H9 (cell line): ENCODE data around the gene LYZL2. TPM values are rescaled to one million over a fixed set of nuclear protein-coding genes. Genes with fewer than 3 reads are reported as not detected.

Experiments
- DNase-seq: peaks from one replicate; pipeline ENCODE4 v3.0.0-alpha.2; 2017
- H2AFZ ChIP-seq: one replicate; pipeline ENCODE4 v1.6.1; 2013; ENCODE audit warnings: mild to moderate bottlenecking, low read length, control low read depth, moderate library complexity
- H2AK5ac ChIP-seq: 2 replicates; pipeline ENCODE4 v1.6.1; 2013; ENCODE audit warnings: low read length, control low read depth, mixed read lengths; ENCODE audit not compliant: insufficient read length
- H2BK120ac ChIP-seq: one replicate; pipeline ENCODE4 v1.6.1; 2013; ENCODE audit warnings: low read depth, mild to moderate bottlenecking, low read length, control low read depth, inconsistent platforms; ENCODE audit not compliant: poor library complexity, severe bottlenecking
- H2BK12ac ChIP-seq: 2 replicates; pipeline ENCODE4 v1.6.1; 2013; ENCODE audit warnings: low read length, control low read depth, mixed read lengths, low read depth; ENCODE audit not compliant: insufficient read length
- H2BK15ac ChIP-seq: 2 replicates; pipeline ENCODE4 v1.6.1; 2013; ENCODE audit warnings: low read depth, low read length, control low read depth
- H2BK20ac ChIP-seq: one replicate; pipeline ENCODE4 v1.6.1; 2013; ENCODE audit warnings: low read depth, mild to moderate bottlenecking, low read length, control low read depth, inconsistent platforms; ENCODE audit not compliant: poor library complexity, severe bottlenecking
- H2BK5ac ChIP-seq: 2 replicates; pipeline ENCODE4 v1.6.1; 2013; ENCODE audit warnings: low read length, control low read depth, mixed read lengths; ENCODE audit not compliant: insufficient read length
- H3K14ac ChIP-seq: 2 replicates; pipeline ENCODE4 v1.6.1; 2013; ENCODE audit warnings: low read length, control low read depth; ENCODE audit not compliant: insufficient read depth
- H3K18ac ChIP-seq: 2 replicates; pipeline ENCODE4 v1.6.1; 2013; ENCODE audit warnings: low read depth, mild to moderate bottlenecking, mixed read lengths, low read length, control low read depth; ENCODE audit not compliant: insufficient read length
- H3K23ac ChIP-seq: 2 replicates; pipeline ENCODE4 v1.6.1; 2013; ENCODE audit warnings: low read length, control low read depth, mixed read lengths, low read depth; ENCODE audit not compliant: insufficient read length
- H3K23me2 ChIP-seq: 2 replicates; pipeline ENCODE4 v1.6.1; 2013; ENCODE audit warnings: low read depth, mild to moderate bottlenecking, mixed read lengths, low read length, control low read depth; ENCODE audit not compliant: insufficient read length, poor library complexity, severe bottlenecking
- H3K27ac ChIP-seq: 2 replicates; pipeline ENCODE4 v1.5.1; 2013; ENCODE audit warnings: low read length, control low read depth, mixed read lengths, low read depth; ENCODE audit not compliant: insufficient read length
- H3K27me3 ChIP-seq: 2 replicates; pipeline ENCODE4 v1.6.1; 2013; ENCODE audit warnings: low read length, control low read depth, inconsistent platforms; ENCODE audit not compliant: insufficient read depth
- H3K4ac ChIP-seq: 2 replicates; pipeline ENCODE4 v1.6.1; 2013; ENCODE audit warnings: low read depth, mild to moderate bottlenecking, control low read depth, inconsistent platforms, low read length, moderate library complexity
- H3K4me1 ChIP-seq: 2 replicates; pipeline ENCODE4 v1.6.1; 2013; ENCODE audit warnings: low read length, control low read depth, inconsistent platforms; ENCODE audit not compliant: insufficient read depth
- H3K4me2 ChIP-seq: 2 replicates; pipeline ENCODE4 v1.6.1; 2013; ENCODE audit warnings: low read length, control low read depth, mixed read lengths; ENCODE audit not compliant: insufficient read length, insufficient read depth
- H3K56ac ChIP-seq: 2 replicates; pipeline ENCODE4 v1.6.1; 2013; ENCODE audit warnings: low read depth, mild to moderate bottlenecking, mixed read lengths, low read length, control low read depth; ENCODE audit not compliant: insufficient read length
- H3K79me1 ChIP-seq: 2 replicates; pipeline ENCODE4 v1.6.1; 2013; ENCODE audit warnings: low read depth, mild to moderate bottlenecking, moderate library complexity, low read length, control low read depth, inconsistent platforms; ENCODE audit not compliant: insufficient read depth, poor library complexity, severe bottlenecking
- H3K79me2 ChIP-seq: 2 replicates; pipeline ENCODE4 v1.6.1; 2013; ENCODE audit warnings: low read length, control low read depth, inconsistent platforms; ENCODE audit not compliant: insufficient read depth
- H3K9ac ChIP-seq: 2 replicates; pipeline ENCODE4 v1.6.1; 2013; ENCODE audit warnings: low read length, control low read depth, mixed read lengths; ENCODE audit not compliant: insufficient read length; ENCODE audit errors: extremely low read depth
- H3K9me3 ChIP-seq: one replicate; pipeline ENCODE4 v1.6.1; 2013; ENCODE audit warnings: low read depth, low read length, inconsistent platforms; ENCODE audit not compliant: control insufficient read depth
- H3T11ph ChIP-seq: one replicate; pipeline ENCODE4 v1.6.1; 2013; ENCODE audit warnings: mild to moderate bottlenecking, low read length, control low read depth, inconsistent platforms
- H4K20me1 ChIP-seq: one replicate; pipeline ENCODE4 v1.6.1; 2013; ENCODE audit not compliant: control insufficient read depth, insufficient read length, insufficient read depth
- H4K5ac ChIP-seq: 2 replicates; pipeline ENCODE4 v1.6.1; 2013; ENCODE audit warnings: low read depth, mild to moderate bottlenecking, mixed read lengths, low read length, control low read depth; ENCODE audit not compliant: insufficient read length
- H4K8ac ChIP-seq: replicated peaks from 2 replicates; pipeline ENCODE4 v1.6.1; 2013; ENCODE audit warnings: low read length, control low read depth, mixed read lengths, low read depth; ENCODE audit not compliant: insufficient read length
- H4K91ac ChIP-seq: 2 replicates; pipeline ENCODE4 v1.6.1; 2013; ENCODE audit warnings: low read depth, mild to moderate bottlenecking, moderate library complexity, mixed read lengths, low read length, control low read depth; ENCODE audit not compliant: insufficient read length
- H3K27ac Mint-ChIP-seq, 3 experiments: 2 replicates in 2 of 3; 3 replicates in 1 of 3; pipeline ENCODE4 v1.8.0; 2020 to 2021; ENCODE audit warnings: mixed read lengths in 3 of 3, mild to moderate bottlenecking in 1 of 3, moderate library complexity in 1 of 3
- H3K27me3 Mint-ChIP-seq: 2 replicates; pipeline ENCODE4 v1.8.0; 2021; ENCODE audit warnings: low read depth, mild to moderate bottlenecking, moderate library complexity, mixed read lengths
- H3K36me3 Mint-ChIP-seq, 3 experiments: 2 replicates in 2 of 3; 3 replicates in 1 of 3; pipeline ENCODE4 v1.8.0; 2020 to 2021; ENCODE audit warnings: low read depth in 3 of 3, mixed read lengths in 3 of 3; ENCODE audit not compliant: insufficient read depth in 1 of 3
- H3K4me1 Mint-ChIP-seq, 2 experiments: 2 replicates each; pipeline ENCODE4 v1.8.0; 2020; ENCODE audit warnings: mixed read lengths in 2 of 2
- H3K4me3 Mint-ChIP-seq, 2 experiments: 2 replicates in 1 of 2; 3 replicates in 1 of 2; pipeline ENCODE4 v1.8.0; 2020 to 2021; ENCODE audit warnings: mild to moderate bottlenecking in 2 of 2, mixed read lengths in 2 of 2, moderate library complexity in 1 of 2
- H3K9me3 Mint-ChIP-seq, 2 experiments: 2 replicates in 1 of 2; 3 replicates in 1 of 2; pipeline ENCODE4 v1.8.0; 2020; ENCODE audit warnings: mild to moderate bottlenecking in 2 of 2, mixed read lengths in 2 of 2, moderate library complexity in 1 of 2
- WGBS: extraction: QIAGEN DNeasy Blood & Tissue Kit; methylation state at CpG from one replicate; pipeline ENCODE4 v1.1.7; 2013; ENCODE audit warnings: missing lambda C conversion rate, low lambda C conversion rate, mixed read lengths; ENCODE audit not compliant: insufficient read length; ENCODE audit errors: extremely low coverage; 5-methylcytosine and 5-hydroxymethylcytosine counted together
- total RNA-seq: library from RNA; stranded (reverse); gene quantifications from 2 replicates; pipeline ENCODE4 v1.2.1, GENCODE V29; 2021
- TF ChIP-seq, protein P1 (sequence below): fragments of 200-600 bp; sonication (generic); conservative IDR thresholded peaks from 3 replicates; pipeline ENCODE4 v1.8.0; 2021; ENCODE audit warnings: antibody characterized with exemption, mild to moderate bottlenecking

LYZL2 gene
- total RNA-seq, 1 experiment from 2014 or later, result not detected

DNA sequence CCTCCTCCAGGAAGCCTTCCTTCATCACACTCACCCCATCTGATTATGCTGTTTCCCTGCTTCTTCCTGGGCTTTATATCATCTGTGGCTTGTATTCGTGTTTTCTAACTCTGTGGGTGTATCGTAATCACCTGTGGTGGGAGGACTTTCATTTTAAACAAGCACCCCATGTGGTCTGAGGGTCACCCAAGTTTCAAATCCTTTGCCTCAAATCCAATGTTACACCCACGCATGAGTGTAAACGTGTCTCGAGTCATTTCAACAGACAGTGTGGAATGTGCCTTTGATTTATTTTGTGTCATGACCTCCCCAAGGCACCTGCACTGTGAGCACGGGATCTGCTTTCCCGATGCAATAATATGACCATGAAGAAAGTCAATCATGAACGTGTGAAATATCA lies 17.5 kb upstream of the LYZL2 start:
- H4K20me1 ChIP-seq, result no peaks in the 10 kb centered on the region
- H2BK120ac ChIP-seq, result no peak overlapping the region
- H2AK5ac ChIP-seq, result no peak overlapping the region
- H3K4me1 ChIP-seq, result no peaks in the 10 kb centered on the region; the same call in 1 of the 2 replicates
- H2AFZ ChIP-seq, result no peak overlapping the region
- no peaks in the 10 kb centered on the region for H3K79me2 ChIP-seq
- H3K14ac ChIP-seq, result no peak overlapping the region
- H3K79me1 ChIP-seq, result no peaks in the 10 kb centered on the region
- H3K4me2 ChIP-seq, result no peak overlapping the region
- H3K23ac ChIP-seq, result no peak overlapping the region
- no peak overlapping the region for H3K4ac ChIP-seq
- H3K27me3 ChIP-seq, result no peaks in the 10 kb centered on the region
- no peak overlapping the region for H4K91ac ChIP-seq
- no peak overlapping the region for H2BK15ac ChIP-seq
- no peaks in the 10 kb centered on the region for H3K9me3 ChIP-seq
- no CpG with 5 or more reads among the region's 8 CpGs for WGBS
- H3K27ac ChIP-seq, result no peak overlapping the region
- H4K5ac ChIP-seq, result no peak overlapping the region
- no peak overlapping the region for H3K9ac ChIP-seq
- no peak overlapping the region for H2BK12ac ChIP-seq
- no peak overlapping the region for H2BK20ac ChIP-seq
- Mint-ChIP-seq H3K36me3 (no peaks in the 10 kb centered on the region; a peak in 1 of 7 replicates), H3K27ac (no peak overlapping the region; a peak in 2 of 7 replicates), H3K9me3 (no peaks in the 10 kb centered on the region), H3K4me1 (peaks cover 29 to 35% of the 10 kb centered on the region in 2 experiments), H3K4me3 (no peak overlapping the region), H3K27me3 (peaks cover 24% of the 10 kb centered on the region)
- no peak overlapping the region for H2BK5ac ChIP-seq
- no peak overlapping the region for H3K56ac ChIP-seq
- TF ChIP-seq, protein P1, sequence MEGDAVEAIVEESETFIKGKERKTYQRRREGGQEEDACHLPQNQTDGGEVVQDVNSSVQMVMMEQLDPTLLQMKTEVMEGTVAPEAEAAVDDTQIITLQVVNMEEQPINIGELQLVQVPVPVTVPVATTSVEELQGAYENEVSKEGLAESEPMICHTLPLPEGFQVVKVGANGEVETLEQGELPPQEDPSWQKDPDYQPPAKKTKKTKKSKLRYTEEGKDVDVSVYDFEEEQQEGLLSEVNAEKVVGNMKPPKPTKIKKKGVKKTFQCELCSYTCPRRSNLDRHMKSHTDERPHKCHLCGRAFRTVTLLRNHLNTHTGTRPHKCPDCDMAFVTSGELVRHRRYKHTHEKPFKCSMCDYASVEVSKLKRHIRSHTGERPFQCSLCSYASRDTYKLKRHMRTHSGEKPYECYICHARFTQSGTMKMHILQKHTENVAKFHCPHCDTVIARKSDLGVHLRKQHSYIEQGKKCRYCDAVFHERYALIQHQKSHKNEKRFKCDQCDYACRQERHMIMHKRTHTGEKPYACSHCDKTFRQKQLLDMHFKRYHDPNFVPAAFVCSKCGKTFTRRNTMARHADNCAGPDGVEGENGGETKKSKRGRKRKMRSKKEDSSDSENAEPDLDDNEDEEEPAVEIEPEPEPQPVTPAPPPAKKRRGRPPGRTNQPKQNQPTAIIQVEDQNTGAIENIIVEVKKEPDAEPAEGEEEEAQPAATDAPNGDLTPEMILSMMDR, result no peak
- H4K8ac ChIP-seq, result no peak overlapping the region
- no peak overlapping the region for H3K18ac ChIP-seq
- H3T11ph ChIP-seq, result no peak overlapping the region
- H3K23me2 ChIP-seq, result no peaks in the 10 kb centered on the region
- no peak for DNase-seq
